ENCODE results near the gene KCTD5. TPM values are rescaled to one million over a fixed set of nuclear protein-coding genes. Genes with fewer than 3 reads are reported as not detected.

Gene KCTD5
- total and polyA plus RNA-seq, 2 of the 8 experiments (the other 6 are each of a cell fraction or from before 2014, with no cell fraction given) = 26.6 to 31.8 TPM

- TF ChIP-seq, protein P1, sequence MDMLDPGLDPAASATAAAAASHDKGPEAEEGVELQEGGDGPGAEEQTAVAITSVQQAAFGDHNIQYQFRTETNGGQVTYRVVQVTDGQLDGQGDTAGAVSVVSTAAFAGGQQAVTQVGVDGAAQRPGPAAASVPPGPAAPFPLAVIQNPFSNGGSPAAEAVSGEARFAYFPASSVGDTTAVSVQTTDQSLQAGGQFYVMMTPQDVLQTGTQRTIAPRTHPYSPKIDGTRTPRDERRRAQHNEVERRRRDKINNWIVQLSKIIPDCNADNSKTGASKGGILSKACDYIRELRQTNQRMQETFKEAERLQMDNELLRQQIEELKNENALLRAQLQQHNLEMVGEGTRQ (IDR thresholded peaks at IDR 0.05; ENCODE audit: low read length) = no peak
- TF ChIP-seq TAF1 (IDR thresholded peaks at IDR 0.05; ENCODE audit: low read depth, low read length) (no peak), HDAC2 (IDR thresholded peaks at IDR 0.05; ENCODE audit: borderline replicate concordance in 1 of 2, low read depth in 2 of 2, low read length in 2 of 2) (no peak)
Measured at GRCh38 chr16:2715966-2716885, 33.9 kb downstream of the KCTD5 start (continued).
